Forelimb muscle (tissue), 1 donor: ENCODE measurements around the gene SMIM11. TPM values are rescaled to one million over a fixed set of nuclear protein-coding genes. Genes with fewer than 3 reads are reported as not detected.
A peak's percentile ranks its signal among the peaks of the same experiment; 100 is the strongest.
"Not testable (repeated sequence)": the region's sequence is repeated elsewhere in the genome, so short reads cannot be mapped to it uniquely, and the experiment has no call there.

Experiments
- DNase-seq: peaks from one replicate; pipeline ENCODE4 v3.0.0-alpha.2; 2013; ENCODE audit warnings: low read depth
- polyA plus RNA-seq: library from polyadenylated mRNA; unstranded; fragments of 120-200 nt; gene quantifications from one replicate; pipeline ENCODE4 v1.2.1, GENCODE V29; 2013; ENCODE audit not compliant: insufficient read length

Gene SMIM11
- 1.7 TPM for polyA plus RNA-seq

- not testable (repeated sequence) for DNase-seq
Observed at GRCh38 chr21:34374940-34375618, at the start of gene SMIM11. Gene SMIM11 (plus strand): TSS chr21:34375507. CDS start chr21:34379505, 3,998 bp downstream.

- no peak for DNase-seq
Observed at GRCh38 chr21:34330055-34330454, 45.3 kb upstream of the SMIM11 start.

GRCh38 chr21:34331726-34332125 lies 43.6 kb upstream of the SMIM11 start:
- DNase-seq, result no peak

GRCh38 chr21:34332347-34332746 lies 43.0 kb upstream of the SMIM11 start:
- no peak for DNase-seq

- no peak for DNase-seq
Observed at GRCh38 chr21:34333121-34333739, 42.1 kb upstream of the SMIM11 start.

GRCh38 chr21:34335316-34335715 lies 40.0 kb upstream of the SMIM11 start:
- DNase-seq, result no peak

- DNase-seq, result no peak
Observed at GRCh38 chr21:34336245-34336644, 39.1 kb upstream of the SMIM11 start.

- DNase-seq, result no peak
Observed at GRCh38 chr21:34336756-34337391, 38.4 kb upstream of the SMIM11 start.

- DNase-seq, result no peak
Observed at GRCh38 chr21:34337741-34338140, 37.6 kb upstream of the SMIM11 start.

GRCh38 chr21:34338226-34338625 lies 37.1 kb upstream of the SMIM11 start:
- no peak for DNase-seq

GRCh38 chr21:34340061-34340460 lies 35.2 kb upstream of the SMIM11 start:
- DNase-seq, result no peak

GRCh38 chr21:34342476-34342875 lies 32.8 kb upstream of the SMIM11 start:
- DNase-seq, result no peak

GRCh38 chr21:34343347-34343746 lies 32.0 kb upstream of the SMIM11 start:
- DNase-seq, result no peak

GRCh38 chr21:34343838-34344381 lies 31.4 kb upstream of the SMIM11 start:
- peak; percentile 28 for DNase-seq

GRCh38 chr21:34344584-34344983 lies 30.7 kb upstream of the SMIM11 start:
- no peak for DNase-seq

- no peak for DNase-seq
Observed at GRCh38 chr21:34345091-34345871, 30.0 kb upstream of the SMIM11 start.

- no peak for DNase-seq
Observed at GRCh38 chr21:34345892-34346291, 29.4 kb upstream of the SMIM11 start.

- no peak for DNase-seq
Observed at GRCh38 chr21:34348890-34349519, 26.3 kb upstream of the SMIM11 start.

GRCh38 chr21:34351786-34352241 lies 23.5 kb upstream of the SMIM11 start:
- DNase-seq, result no peak

GRCh38 chr21:34352556-34352955 lies 22.8 kb upstream of the SMIM11 start:
- no peak for DNase-seq

- no peak for DNase-seq
Observed at GRCh38 chr21:34353182-34353581, 22.1 kb upstream of the SMIM11 start.
